Measurements from ENCODE around the gene SCARB1.

Gene SCARB1

DNA sequence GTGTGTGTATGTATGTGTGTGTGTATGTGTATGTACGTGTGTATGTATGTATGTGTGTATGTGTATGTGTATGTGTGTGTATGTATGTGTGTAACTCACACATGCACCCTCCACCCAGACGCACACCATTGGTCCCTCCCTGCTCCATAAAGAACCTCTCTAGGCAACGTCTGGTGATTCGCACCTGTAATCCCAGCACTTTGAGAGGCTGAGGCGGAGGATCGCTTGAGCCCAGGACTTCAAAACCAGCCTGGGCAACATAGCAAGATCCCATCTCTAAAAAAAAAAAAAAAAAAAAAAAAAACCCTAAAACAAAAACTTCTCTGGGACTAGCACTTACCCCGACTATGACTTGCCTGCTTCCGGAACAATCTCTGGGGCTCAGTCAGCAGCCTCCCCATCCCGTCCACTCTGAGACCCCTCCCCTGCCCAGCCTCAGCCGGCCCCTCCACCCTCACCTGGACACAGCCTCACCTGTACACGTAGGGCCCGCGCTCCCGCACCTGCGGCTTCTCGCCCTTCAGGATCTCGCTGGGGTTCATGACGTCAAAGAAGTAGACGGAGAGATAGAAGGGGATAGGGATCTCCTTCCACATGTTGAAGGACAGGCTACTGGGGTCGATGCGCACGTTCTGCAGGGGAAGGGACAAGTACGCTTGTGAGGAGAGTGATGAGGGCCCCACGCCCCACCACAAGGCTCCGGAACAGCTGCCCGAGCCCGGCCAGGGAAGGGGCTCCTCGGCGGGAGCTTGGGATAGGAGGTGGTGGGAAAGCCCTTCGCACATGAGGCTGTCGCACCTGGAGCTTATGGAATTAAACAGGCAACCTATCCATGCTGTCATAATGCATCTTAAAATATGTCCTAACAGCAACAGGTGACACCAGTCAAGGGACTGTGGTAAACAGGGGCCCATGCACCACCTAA lies 46.3 kb downstream of the SCARB1 start:
- H3K79me2 ChIP-seq (ENCODE audit: low read length), result no peaks in the 10 kb centered on the region
- H3K27me3 ChIP-seq (replicated peaks; ENCODE audit: insufficient read depth, low read length), result no peaks in the 10 kb centered on the region
- no peaks in the 10 kb centered on the region for H3K4me1 ChIP-seq (ENCODE audit: low read length)
- no peak overlapping the region for H3K4me2 ChIP-seq (ENCODE audit: low read depth, low read length)
- H3F3A ChIP-seq (ENCODE audit: insufficient read depth, low read length), result no peaks in the 10 kb centered on the region
- H3K9me2 ChIP-seq (replicated peaks; ENCODE audit: insufficient read depth, low read length), result no peaks in the 10 kb centered on the region
- no peak overlapping the region for H2AFZ ChIP-seq (ENCODE audit: low read length)
- H3K9ac ChIP-seq (ENCODE audit: low read length), result no peak overlapping the region
- H3K27ac ChIP-seq (ENCODE audit: low read length), result no peak overlapping the region
- H4K20me1 ChIP-seq (ENCODE audit: insufficient read depth, low read length), result no peaks in the 10 kb centered on the region
- no peaks in the 10 kb centered on the region for H3K36me3 ChIP-seq (replicated peaks; ENCODE audit: insufficient read depth, low read length)
- H3K9me3 ChIP-seq (replicated peaks; ENCODE audit: insufficient read depth, low read length), result no peaks in the 10 kb centered on the region
- no peak for DNase-seq
- TF ChIP-seq EZH2phosphoT487 (IDR thresholded peaks at IDR 0.05; ENCODE audit: low read length) (no peak), EZH2 (optimal IDR thresholded peaks at IDR 0.05; ENCODE audit: low read depth, low read length) (no peak)
- TF ChIP-seq, protein P1, sequence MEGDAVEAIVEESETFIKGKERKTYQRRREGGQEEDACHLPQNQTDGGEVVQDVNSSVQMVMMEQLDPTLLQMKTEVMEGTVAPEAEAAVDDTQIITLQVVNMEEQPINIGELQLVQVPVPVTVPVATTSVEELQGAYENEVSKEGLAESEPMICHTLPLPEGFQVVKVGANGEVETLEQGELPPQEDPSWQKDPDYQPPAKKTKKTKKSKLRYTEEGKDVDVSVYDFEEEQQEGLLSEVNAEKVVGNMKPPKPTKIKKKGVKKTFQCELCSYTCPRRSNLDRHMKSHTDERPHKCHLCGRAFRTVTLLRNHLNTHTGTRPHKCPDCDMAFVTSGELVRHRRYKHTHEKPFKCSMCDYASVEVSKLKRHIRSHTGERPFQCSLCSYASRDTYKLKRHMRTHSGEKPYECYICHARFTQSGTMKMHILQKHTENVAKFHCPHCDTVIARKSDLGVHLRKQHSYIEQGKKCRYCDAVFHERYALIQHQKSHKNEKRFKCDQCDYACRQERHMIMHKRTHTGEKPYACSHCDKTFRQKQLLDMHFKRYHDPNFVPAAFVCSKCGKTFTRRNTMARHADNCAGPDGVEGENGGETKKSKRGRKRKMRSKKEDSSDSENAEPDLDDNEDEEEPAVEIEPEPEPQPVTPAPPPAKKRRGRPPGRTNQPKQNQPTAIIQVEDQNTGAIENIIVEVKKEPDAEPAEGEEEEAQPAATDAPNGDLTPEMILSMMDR (IDR thresholded peaks at IDR 0.05; ENCODE audit: low read length), result no peak
- no peak overlapping the region for H3K4me3 ChIP-seq (ENCODE audit: low read length)

GRCh38 chr12:124816295-124816854 lies 47.3 kb downstream of the SCARB1 start:
- Histone ChIP-seq H2AFZ (ENCODE audit: low read length) (no peak overlapping the region), H3K79me2 (ENCODE audit: low read length) (no peaks in the 10 kb centered on the region), H3F3A (ENCODE audit: insufficient read depth, low read length) (no peaks in the 10 kb centered on the region), H3K4me1 (ENCODE audit: low read length) (no peaks in the 10 kb centered on the region), H3K9me3 (replicated peaks; ENCODE audit: insufficient read depth, low read length) (no peaks in the 10 kb centered on the region), H3K9ac (ENCODE audit: low read length) (no peak overlapping the region), H3K27ac (ENCODE audit: low read length) (no peak overlapping the region), H3K27me3 (replicated peaks; ENCODE audit: insufficient read depth, low read length) (no peaks in the 10 kb centered on the region), H3K36me3 (replicated peaks; ENCODE audit: insufficient read depth, low read length) (no peaks in the 10 kb centered on the region), H3K4me3 (ENCODE audit: low read length) (no peak overlapping the region), H3K9me2 (replicated peaks; ENCODE audit: insufficient read depth, low read length) (no peaks in the 10 kb centered on the region), H3K4me2 (ENCODE audit: low read depth, low read length) (no peak overlapping the region), H4K20me1 (ENCODE audit: insufficient read depth, low read length) (no peaks in the 10 kb centered on the region)
- DNase-seq, result no peak
- no peak for TF ChIP-seq EZH2phosphoT487 (IDR thresholded peaks at IDR 0.05; ENCODE audit: low read length)
- no peak for TF ChIP-seq EZH2 (optimal IDR thresholded peaks at IDR 0.05; ENCODE audit: low read depth, low read length)
- TF ChIP-seq, protein P1 (IDR thresholded peaks at IDR 0.05; ENCODE audit: low read length), result no peak

DNA sequence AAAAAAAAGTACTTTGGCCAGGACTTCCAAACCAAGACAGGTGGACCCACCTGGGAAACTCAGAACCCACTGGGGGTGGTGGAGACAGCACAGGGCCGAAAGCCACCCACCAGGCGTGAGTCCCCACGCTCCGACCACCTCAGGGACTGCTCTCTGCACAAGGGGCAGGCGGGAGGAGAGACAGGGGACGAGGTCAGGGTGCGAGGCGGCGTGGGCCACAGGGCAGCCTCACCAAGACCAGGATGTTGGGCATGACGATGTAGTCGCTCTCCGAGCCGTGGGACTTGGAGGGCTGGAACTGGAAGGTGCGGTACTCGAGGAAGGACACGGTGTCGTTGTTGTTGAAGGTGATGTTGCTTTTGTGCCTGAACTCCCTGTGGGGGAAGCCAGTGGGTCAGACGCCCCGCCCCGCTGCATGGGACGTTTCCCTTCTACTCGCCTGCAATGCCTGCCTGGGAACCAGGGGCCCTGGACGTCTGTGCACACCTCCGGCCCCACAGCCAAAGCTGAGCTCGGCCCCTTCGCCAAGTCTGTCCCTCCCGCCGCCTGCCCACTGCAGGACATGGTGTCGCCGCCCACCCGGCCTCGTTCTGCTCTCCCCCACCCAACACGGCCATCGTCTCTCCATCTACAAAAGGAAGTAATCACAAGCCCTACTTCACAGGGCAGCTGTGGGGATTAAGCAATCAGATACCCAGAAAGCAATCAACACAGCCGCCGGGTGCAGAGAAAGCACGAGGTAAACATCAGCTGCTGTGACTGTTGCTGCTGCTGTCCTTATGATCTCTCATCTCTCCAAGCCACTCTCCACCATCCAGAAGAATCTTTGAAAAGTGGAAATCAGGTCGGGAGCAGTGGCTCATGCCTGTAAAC lies 48.7 kb downstream of the SCARB1 start:
- no peaks in the 10 kb centered on the region for H3K9me3 ChIP-seq (replicated peaks; ENCODE audit: insufficient read depth, low read length)
- no peaks in the 10 kb centered on the region for H3K36me3 ChIP-seq (replicated peaks; ENCODE audit: insufficient read depth, low read length)
- no peak overlapping the region for H3K9ac ChIP-seq (ENCODE audit: low read length)

More for the DNA sequence above, 48.7 kb downstream of the SCARB1 start:
- TF ChIP-seq, protein P1 (IDR thresholded peaks at IDR 0.05; ENCODE audit: low read length), result no peak
- TF ChIP-seq EZH2 (optimal IDR thresholded peaks at IDR 0.05; ENCODE audit: low read depth, low read length) (no peak), EZH2phosphoT487 (IDR thresholded peaks at IDR 0.05; ENCODE audit: low read length) (no peak)
- no peaks in the 10 kb centered on the region for H3K9me2 ChIP-seq (replicated peaks; ENCODE audit: insufficient read depth, low read length)
- H2AFZ ChIP-seq (ENCODE audit: low read length), result no peak overlapping the region
- no peaks in the 10 kb centered on the region for H3K79me2 ChIP-seq (ENCODE audit: low read length)
- H3K4me2 ChIP-seq (ENCODE audit: low read depth, low read length), result no peak overlapping the region
- no peak for DNase-seq
- no peak overlapping the region for H3K27ac ChIP-seq (ENCODE audit: low read length)
- H3F3A ChIP-seq (ENCODE audit: insufficient read depth, low read length), result no peaks in the 10 kb centered on the region
- H3K4me1 ChIP-seq (ENCODE audit: low read length), result no peaks in the 10 kb centered on the region
- no peaks in the 10 kb centered on the region for H3K27me3 ChIP-seq (replicated peaks; ENCODE audit: insufficient read depth, low read length)
- H4K20me1 ChIP-seq (ENCODE audit: insufficient read depth, low read length), result no peaks in the 10 kb centered on the region
- H3K4me3 ChIP-seq (ENCODE audit: low read length), result no peak overlapping the region
